Loucy (cell line): ENCODE results near the gene NEK6.

Experiments used
- EZH2phosphoT487 ChIP-seq: fragments of 200-600 bp; IDR thresholded peaks from 2 replicates; pipeline ENCODE4 v1.6.1; 2018; ENCODE audit warnings: antibody characterized with exemption, mild to moderate bottlenecking, moderate library complexity, borderline replicate concordance
- TF ChIP-seq, protein P1 (sequence below): fragments of 200-600 bp; sonication (generic); conservative IDR thresholded peaks from 2 replicates; pipeline ENCODE4 v1.5.1; 2014; ENCODE audit warnings: mild to moderate bottlenecking, antibody characterized with exemption, low read length

DNA sequence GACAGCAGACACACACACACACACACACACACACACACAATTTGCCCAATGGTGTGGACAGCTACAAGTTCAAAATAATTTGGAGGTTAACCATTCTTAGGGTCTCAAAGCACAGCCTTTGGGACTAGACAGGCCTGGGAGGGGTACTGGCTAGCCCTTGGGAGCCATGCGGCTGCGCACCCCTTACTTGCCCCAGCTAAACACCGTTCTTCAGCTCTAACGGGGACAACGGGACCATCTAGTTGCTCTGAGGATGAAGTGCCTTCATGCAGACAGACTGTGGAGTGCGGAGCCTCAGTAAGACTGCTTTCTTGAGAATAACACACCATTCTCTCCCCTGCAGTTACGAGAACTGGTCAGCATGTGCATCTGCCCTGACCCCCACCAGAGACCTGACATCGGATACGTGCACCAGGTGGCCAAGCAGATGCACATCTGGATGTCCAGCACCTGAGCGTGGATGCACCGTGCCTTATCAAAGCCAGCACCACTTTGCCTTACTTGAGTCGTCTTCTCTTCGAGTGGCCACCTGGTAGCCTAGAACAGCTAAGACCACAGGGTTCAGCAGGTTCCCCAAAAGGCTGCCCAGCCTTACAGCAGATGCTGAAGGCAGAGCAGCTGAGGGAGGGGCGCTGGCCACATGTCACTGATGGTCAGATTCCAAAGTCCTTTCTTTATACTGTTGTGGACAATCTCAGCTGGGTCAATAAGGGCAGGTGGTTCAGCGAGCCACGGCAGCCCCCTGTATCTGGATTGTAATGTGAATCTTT, 92.9 kb downstream of the NEK6 start:
- TF ChIP-seq EZH2phosphoT487, result no peak
- TF ChIP-seq, protein P1, sequence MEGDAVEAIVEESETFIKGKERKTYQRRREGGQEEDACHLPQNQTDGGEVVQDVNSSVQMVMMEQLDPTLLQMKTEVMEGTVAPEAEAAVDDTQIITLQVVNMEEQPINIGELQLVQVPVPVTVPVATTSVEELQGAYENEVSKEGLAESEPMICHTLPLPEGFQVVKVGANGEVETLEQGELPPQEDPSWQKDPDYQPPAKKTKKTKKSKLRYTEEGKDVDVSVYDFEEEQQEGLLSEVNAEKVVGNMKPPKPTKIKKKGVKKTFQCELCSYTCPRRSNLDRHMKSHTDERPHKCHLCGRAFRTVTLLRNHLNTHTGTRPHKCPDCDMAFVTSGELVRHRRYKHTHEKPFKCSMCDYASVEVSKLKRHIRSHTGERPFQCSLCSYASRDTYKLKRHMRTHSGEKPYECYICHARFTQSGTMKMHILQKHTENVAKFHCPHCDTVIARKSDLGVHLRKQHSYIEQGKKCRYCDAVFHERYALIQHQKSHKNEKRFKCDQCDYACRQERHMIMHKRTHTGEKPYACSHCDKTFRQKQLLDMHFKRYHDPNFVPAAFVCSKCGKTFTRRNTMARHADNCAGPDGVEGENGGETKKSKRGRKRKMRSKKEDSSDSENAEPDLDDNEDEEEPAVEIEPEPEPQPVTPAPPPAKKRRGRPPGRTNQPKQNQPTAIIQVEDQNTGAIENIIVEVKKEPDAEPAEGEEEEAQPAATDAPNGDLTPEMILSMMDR, result no peak
